Activated CD4-positive, alpha-beta T cell treated with anti-CD3 and anti-CD28 coated beads, Interleukin-2, amount 10 ng/mL, durations not matched to agents 7 days and 5 days (primary cell): Measurements from ENCODE around the gene ATP11C. TPM values are rescaled to one million over a fixed set of nuclear protein-coding genes. Genes with fewer than 3 reads are reported as not detected.
A peak's percentile ranks its signal among the peaks of the same experiment; 100 is the strongest.

Source experiments
- CTCF ChIA-PET: fragments of 350-600 bp; sonication (Branson Sonifier 250); formaldehyde crosslinking; loops from one replicate; lab custom pipeline; 2021; ENCODE audit warnings: antibody characterized with exemption; lab: Charles Lee
- POLR2A ChIA-PET: fragments of 350-600 bp; sonication (Branson Sonifier 250); formaldehyde crosslinking; loops from one replicate; lab custom pipeline; 2021; ENCODE audit warnings: antibody characterized with exemption; lab: Charles Lee
- DNase-seq: peaks from one replicate; pipeline ENCODE4 v3.0.0-alpha.2; 2020
- H3K27ac Mint-ChIP-seq: one replicate; pipeline ENCODE4 v1.8.0; 2021; ENCODE audit warnings: mild to moderate bottlenecking, moderate library complexity, mixed read lengths
- H3K27me3 Mint-ChIP-seq: one replicate; pipeline ENCODE4 v1.8.0; 2021; ENCODE audit warnings: mixed read lengths
- H3K36me3 Mint-ChIP-seq: one replicate; pipeline ENCODE4 v1.8.0; 2021; ENCODE audit warnings: low read depth, mixed read lengths
- H3K4me1 Mint-ChIP-seq: one replicate; pipeline ENCODE4 v1.8.0; 2021; ENCODE audit warnings: mixed read lengths
- H3K4me3 Mint-ChIP-seq: one replicate; pipeline ENCODE4 v1.8.0; 2021; ENCODE audit warnings: mild to moderate bottlenecking, moderate library complexity, mixed read lengths
- H3K9me3 Mint-ChIP-seq: one replicate; pipeline ENCODE4 v1.8.0; 2021; ENCODE audit warnings: mixed read lengths
- total RNA-seq, 2 experiments: library from RNA; stranded (reverse); gene quantifications; one replicate each; pipeline ENCODE4 v1.2.3, GENCODE V29; 2021

The ATP11C gene
- total RNA-seq, 2 experiments from 2014 or later = 13.8 to 15.4 TPM

DNA sequence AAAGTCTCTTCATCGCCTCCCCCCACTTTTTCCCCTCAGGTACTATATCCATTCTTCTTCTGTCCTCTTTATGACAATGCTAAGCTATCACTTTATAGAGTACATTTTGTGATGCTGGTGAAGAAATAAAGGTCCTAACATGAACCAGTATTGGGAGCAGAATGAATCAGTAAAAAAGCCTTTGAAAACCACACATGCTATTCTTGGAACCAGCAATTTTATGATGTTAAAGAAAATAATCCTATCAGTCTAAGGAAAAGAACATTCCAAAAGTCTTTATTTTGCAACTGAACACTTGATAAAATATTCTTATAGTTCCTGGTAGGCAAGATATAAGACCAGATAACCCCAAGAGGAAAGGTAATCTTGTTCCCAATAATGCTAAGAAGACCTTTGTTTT, 117.1 kb downstream of the ATP11C start:
- ChIA-PET POLR2A (no interaction called here), CTCF (interaction anchor here (1.0 kb wide), 1 partner anchor 13 kb away, joined by 3 read pairs; no protein-coding TSS in a partner anchor)

DNA sequence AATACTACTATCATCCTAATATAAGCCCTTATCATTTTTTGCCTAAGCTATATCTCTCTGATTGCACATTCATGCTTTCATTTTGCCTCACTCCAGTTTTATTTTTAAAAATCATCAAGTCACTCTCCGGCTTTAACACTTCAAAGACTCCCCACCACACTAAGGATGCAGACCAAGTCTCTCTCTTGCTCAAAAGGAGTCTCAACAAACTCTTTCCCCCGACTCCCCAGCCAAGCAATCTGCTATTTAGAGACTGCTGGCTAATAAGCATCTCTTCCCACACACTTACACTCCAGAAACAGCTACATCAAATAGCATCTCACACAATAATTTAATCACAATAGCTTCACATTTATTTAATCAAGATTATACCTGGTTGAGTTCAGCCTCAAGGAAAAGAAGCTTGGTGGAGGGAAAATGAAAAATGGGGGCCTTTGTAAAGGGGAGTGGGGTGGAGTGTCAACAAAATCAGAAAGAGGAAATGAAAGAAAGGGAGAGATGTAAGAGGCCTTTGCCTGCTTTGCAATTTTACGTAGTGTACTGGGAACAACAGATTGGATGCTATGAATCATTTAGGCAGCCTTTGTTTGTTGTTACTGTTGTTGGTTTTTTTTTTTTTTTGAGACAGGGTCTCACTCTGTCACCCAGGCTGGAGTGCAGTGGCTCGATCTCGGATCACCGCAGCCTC, 120.8 kb downstream of the ATP11C start:
- DNase-seq = no peak
- Mint-ChIP-seq H3K4me1 (peaks cover 13% of the 10 kb centered on the region), H3K36me3 (peaks cover 26% of the 10 kb centered on the region), H3K27me3 (no peaks in the 10 kb centered on the region), H3K9me3 (no peaks in the 10 kb centered on the region), H3K27ac (no peak overlapping the region), H3K4me3 (no peak overlapping the region)
- ChIA-PET POLR2A (no interaction called here), CTCF (no interaction called here)

More for the DNA sequence above, 117.1 kb downstream of the ATP11C start:
- Mint-ChIP-seq H3K4me3 (no peak overlapping the region), H3K36me3 (peaks cover 26% of the 10 kb centered on the region), H3K27me3 (no peaks in the 10 kb centered on the region), H3K9me3 (no peaks in the 10 kb centered on the region), H3K27ac (no peak overlapping the region), H3K4me1 (peaks cover 21% of the 10 kb centered on the region)
- no peak for DNase-seq

DNA sequence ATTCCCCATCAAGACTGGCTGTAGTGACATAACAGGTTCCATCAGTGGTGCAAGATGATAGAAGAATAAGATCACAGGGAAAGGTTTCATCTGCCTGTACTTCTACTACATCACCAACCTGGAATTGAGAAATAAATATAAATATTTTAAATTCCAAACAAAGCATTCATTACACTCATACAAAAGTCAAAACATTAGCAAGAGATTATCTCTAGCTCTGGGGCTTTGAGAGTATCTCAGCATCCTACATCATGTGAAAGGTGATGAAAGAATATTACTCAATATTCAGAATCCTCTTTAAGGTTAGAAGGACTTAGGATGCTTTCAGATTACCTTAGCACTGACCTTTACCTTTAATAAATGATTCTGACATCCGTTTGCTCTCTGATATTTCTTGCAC, 128.4 kb downstream of the ATP11C start:
- no peaks in the 10 kb centered on the region for H3K9me3 Mint-ChIP-seq
- H3K36me3 Mint-ChIP-seq = peaks cover 28% of the 10 kb centered on the region
- ChIA-PET POLR2A (no interaction called here), CTCF (no interaction called here)
- no peak for DNase-seq
- no peak overlapping the region for H3K27ac Mint-ChIP-seq
- H3K4me1 Mint-ChIP-seq = no peaks in the 10 kb centered on the region
- H3K4me3 Mint-ChIP-seq = no peak overlapping the region
- no peaks in the 10 kb centered on the region for H3K27me3 Mint-ChIP-seq

DNA sequence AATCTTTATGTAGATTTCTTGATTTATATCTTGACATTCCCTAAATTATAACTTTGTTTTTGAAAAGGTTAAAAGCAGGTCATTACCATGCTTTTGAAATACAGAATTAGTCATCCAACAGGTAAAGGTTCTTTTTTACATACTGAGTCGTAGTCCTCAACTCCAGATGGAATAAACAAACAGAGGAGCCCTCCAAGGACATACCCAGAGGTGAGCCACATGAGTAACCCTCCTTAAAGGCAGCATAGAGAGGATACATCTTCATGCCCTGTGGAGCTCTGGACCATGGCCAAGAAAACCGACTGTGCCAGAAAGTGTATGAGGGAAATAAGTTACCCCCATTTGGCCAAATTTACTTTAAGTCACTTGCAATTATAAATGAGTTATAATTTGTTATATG, 129.6 kb downstream of the ATP11C start:
- Mint-ChIP-seq H3K9me3 (no peaks in the 10 kb centered on the region), H3K4me1 (no peaks in the 10 kb centered on the region), H3K27me3 (no peaks in the 10 kb centered on the region), H3K36me3 (peaks cover 28% of the 10 kb centered on the region), H3K4me3 (no peak overlapping the region), H3K27ac (no peak overlapping the region)
- POLR2A ChIA-PET = no interaction called here
- no peak for DNase-seq
- CTCF ChIA-PET = no interaction called here

DNA sequence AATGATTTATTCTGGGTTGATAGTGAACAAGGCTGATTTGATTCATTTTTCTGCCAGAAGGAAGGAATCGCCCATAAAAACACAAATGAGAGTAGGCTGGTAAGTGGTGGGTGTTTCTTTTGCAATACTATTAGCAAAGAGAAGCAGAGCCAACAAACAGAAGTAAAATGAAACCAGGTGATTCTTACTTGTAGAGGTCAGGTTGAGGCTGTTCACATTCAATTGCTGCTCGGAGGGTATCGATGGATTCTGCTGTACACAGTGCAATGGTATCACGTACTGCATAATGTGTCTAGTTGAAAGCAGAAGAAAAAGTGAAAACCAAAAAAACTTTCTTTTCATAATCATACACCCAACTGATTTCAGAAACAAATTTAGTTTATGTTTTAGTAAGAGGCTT, 130.8 kb downstream of the ATP11C start:
- Mint-ChIP-seq H3K4me1 (no peaks in the 10 kb centered on the region), H3K4me3 (no peak overlapping the region), H3K27ac (no peak overlapping the region), H3K9me3 (no peaks in the 10 kb centered on the region), H3K36me3 (peaks cover 23% of the 10 kb centered on the region), H3K27me3 (no peaks in the 10 kb centered on the region)
- DNase-seq = no peak
- ChIA-PET POLR2A (no interaction called here), CTCF (interaction anchor here (0.6 kb wide), 1 partner anchor 133 kb away, joined by 3 read pairs; no protein-coding TSS in a partner anchor)

DNA sequence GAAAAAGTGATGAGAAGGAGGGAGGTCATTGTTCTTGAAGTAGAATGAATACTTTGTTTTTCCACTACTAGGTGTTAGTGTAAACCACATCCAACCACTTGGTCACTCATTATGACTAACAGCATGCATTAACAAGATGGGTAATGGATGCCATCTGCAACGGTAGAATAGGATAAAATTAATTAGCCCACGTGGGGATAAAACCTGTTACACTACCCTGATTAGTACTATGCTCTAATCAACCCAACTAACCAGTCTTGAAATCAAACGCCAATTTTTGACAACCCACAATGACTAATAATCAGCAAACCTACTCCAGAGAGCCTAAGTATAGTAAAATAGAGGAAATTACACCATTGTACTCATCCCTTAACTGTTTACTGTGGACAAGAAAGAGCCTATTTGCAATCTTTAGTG, 131.4 kb downstream of the ATP11C start:
- H3K27me3 Mint-ChIP-seq = no peaks in the 10 kb centered on the region
- H3K4me3 Mint-ChIP-seq = no peak overlapping the region
- no peaks in the 10 kb centered on the region for H3K4me1 Mint-ChIP-seq
- H3K36me3 Mint-ChIP-seq = peaks cover 19% of the 10 kb centered on the region
- ChIA-PET CTCF (no interaction called here), POLR2A (no interaction called here)
- no peak overlapping the region for H3K27ac Mint-ChIP-seq
- DNase-seq = no peak
- no peaks in the 10 kb centered on the region for H3K9me3 Mint-ChIP-seq

DNA sequence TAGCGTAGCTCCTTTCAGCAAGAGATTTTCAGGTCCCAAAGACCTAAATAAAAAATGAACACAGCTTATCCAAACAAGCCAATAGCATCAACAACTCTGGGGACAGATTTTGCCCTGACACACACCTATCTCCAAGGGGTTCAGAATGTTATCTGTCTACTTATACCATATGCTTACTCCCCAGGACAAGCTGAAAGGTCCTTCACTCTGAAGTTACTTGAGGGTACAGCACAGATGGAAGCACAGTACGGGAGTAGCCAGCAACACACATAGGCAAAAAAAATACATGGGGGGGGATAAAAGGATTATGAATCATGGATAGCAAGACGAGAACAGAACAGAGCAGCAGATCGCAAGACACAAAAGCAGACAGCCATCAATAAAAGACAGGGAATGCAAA, 134.2 kb downstream of the ATP11C start:
- Mint-ChIP-seq H3K27me3 (no peaks in the 10 kb centered on the region), H3K36me3 (peaks cover 34% of the 10 kb centered on the region), H3K4me3 (no peak overlapping the region), H3K27ac (no peak overlapping the region), H3K9me3 (no peaks in the 10 kb centered on the region), H3K4me1 (peaks cover 5% of the 10 kb centered on the region)
- DNase-seq = no peak
- ChIA-PET CTCF (no interaction called here), POLR2A (no interaction called here)

DNA sequence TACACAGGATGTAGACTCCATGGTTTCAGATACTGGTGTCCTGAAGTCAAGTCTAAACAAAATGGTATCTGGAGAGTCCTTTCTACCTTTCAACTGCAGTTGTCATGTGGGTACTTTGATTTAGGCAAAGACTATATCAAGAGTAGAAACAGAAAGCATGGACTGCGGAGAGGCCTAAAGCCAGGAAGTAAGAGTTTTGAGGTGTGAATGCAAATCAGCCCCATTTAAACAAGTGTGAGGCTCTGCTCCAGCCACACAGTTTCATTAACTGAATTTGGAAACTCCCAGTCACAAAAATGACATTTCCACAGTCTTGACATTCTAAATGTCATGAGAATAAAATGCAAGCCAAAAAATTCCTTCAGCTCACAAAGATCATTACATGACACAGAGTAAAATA, 137.7 kb downstream of the ATP11C start:
- no peak for DNase-seq
- ChIA-PET CTCF (no interaction called here), POLR2A (no interaction called here)
- Mint-ChIP-seq H3K9me3 (no peaks in the 10 kb centered on the region), H3K4me3 (no peak overlapping the region), H3K36me3 (peaks cover 28% of the 10 kb centered on the region), H3K27me3 (no peaks in the 10 kb centered on the region), H3K27ac (peak overlapping the region; percentile 71), H3K4me1 (peaks cover 5% of the 10 kb centered on the region)

DNA sequence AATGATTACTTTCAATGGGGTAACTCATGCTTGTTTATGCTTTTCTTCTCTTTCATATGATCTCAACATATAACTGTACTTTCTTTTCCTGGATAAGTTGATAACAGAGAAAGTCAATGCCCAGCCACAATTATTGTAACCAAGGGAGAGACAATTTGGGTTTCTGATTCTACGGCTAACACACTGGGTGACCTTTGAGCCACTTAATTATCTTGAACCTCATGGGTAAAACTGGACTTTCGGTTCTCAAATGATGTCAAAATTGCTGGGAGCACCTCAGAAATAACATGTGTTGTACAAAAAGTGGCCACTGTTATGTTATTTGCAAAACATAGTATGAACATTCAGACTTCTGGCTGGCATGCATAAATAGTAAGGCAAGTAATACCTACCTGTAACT, 145.3 kb downstream of the ATP11C start:
- H3K36me3 Mint-ChIP-seq = peaks cover 18% of the 10 kb centered on the region
- H3K9me3 Mint-ChIP-seq = no peaks in the 10 kb centered on the region
- H3K4me1 Mint-ChIP-seq = no peaks in the 10 kb centered on the region
- no peak overlapping the region for H3K27ac Mint-ChIP-seq
- no peaks in the 10 kb centered on the region for H3K27me3 Mint-ChIP-seq
- DNase-seq = no peak
- ChIA-PET POLR2A (no interaction called here), CTCF (no interaction called here)
- no peak overlapping the region for H3K4me3 Mint-ChIP-seq

DNA sequence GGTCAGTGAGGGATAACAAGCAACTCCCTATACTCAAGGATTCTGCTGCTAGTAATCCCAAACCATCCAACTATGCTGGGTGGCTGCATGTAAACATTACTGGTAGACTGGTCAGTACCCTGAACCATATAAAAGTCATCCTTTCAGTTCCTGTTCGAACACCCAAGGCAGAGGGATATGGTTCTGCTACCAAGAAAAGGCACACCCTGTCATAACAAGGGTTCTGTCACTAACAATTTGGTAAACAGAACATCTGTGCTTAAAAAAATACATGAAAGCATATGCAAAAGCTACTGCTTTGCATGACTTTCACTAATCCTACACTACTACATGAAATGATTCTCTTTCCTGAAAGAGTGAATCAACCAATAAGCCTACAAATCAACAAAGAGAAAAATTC, 148.0 kb downstream of the ATP11C start:
- DNase-seq = no peak
- Mint-ChIP-seq H3K27ac (no peak overlapping the region), H3K4me3 (no peak overlapping the region), H3K36me3 (peaks cover 24% of the 10 kb centered on the region), H3K4me1 (no peaks in the 10 kb centered on the region), H3K9me3 (no peaks in the 10 kb centered on the region), H3K27me3 (no peaks in the 10 kb centered on the region)
- ChIA-PET POLR2A (no interaction called here), CTCF (no interaction called here)

DNA sequence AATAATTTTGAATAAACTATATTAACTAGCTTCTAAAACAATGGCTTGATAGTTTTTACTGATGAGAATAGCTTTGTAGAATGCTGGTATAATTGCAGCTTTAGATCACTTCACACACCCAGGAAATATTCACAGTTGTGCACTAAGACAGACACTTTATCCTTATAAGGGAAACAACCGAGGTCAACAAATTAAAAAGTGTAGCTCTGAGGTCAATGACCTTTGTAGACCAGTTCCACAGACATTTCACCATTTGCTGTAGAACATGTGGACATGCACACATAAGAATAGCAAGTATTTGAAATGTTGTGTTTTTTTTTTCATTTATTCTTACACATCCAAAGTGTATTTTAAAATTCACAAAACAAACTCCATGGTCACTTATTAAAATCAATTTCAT, 148.9 kb downstream of the ATP11C start:
- Mint-ChIP-seq H3K9me3 (no peaks in the 10 kb centered on the region), H3K27ac (no peak overlapping the region), H3K4me3 (no peak overlapping the region), H3K27me3 (no peaks in the 10 kb centered on the region), H3K36me3 (peaks cover 29% of the 10 kb centered on the region), H3K4me1 (no peaks in the 10 kb centered on the region)
- ChIA-PET CTCF (interaction anchor here (0.8 kb wide), 1 partner anchor 32 kb away, joined by 4 read pairs; no protein-coding TSS in a partner anchor), POLR2A (no interaction called here)
- no peak for DNase-seq

DNA sequence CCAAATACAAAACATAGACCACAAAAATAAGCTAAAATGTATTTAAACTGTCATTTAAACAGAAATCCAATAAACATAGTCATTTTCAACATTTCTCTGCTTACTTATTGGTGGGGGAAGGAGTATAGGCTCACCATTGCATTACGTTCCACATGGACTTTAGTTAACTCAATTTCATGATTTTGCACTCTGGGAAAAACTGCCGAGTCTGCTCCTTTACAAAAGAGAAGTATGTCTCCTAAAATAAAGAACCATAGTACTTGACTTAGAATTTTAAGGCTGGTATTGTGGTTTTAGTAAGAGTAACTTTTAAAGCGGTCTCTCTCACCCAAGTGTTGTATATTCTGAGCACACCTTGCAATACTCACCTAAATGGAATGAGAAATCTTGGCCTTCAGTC, 149.8 kb downstream of the ATP11C start:
- ChIA-PET CTCF (no interaction called here), POLR2A (no interaction called here)
- no peak for DNase-seq
- Mint-ChIP-seq H3K4me3 (no peak overlapping the region), H3K27me3 (no peaks in the 10 kb centered on the region), H3K36me3 (peaks cover 27% of the 10 kb centered on the region), H3K9me3 (no peaks in the 10 kb centered on the region), H3K27ac (no peak overlapping the region), H3K4me1 (no peaks in the 10 kb centered on the region)

DNA sequence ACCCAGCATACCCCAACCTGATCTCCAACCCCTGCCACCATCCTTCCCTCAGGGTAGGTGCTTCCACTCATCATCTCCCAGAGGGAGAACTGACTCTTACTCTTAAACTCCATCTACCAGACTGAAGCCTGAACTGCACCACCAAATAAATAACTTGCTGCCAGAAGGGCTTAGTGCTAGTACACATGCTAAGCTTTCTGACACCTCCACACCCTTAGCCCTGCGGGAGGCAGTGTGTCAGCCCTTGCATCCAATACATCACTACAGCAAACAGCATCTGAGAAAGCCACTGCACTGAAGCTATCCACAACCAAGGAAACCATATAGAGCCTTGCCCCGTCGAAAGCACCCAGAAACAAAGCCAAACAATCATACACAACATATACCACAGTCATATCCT, 156.3 kb downstream of the ATP11C start:
- H3K9me3 Mint-ChIP-seq = no peaks in the 10 kb centered on the region
- peaks cover 52% of the 10 kb centered on the region for H3K36me3 Mint-ChIP-seq
- no peak overlapping the region for H3K27ac Mint-ChIP-seq
- ChIA-PET CTCF (interaction anchor here (0.9 kb wide), 1 partner anchor 15 kb away, joined by 3 read pairs; no protein-coding TSS in a partner anchor), POLR2A (no interaction called here)
- DNase-seq = no peak
- no peak overlapping the region for H3K4me3 Mint-ChIP-seq
- no peaks in the 10 kb centered on the region for H3K4me1 Mint-ChIP-seq
- H3K27me3 Mint-ChIP-seq = no peaks in the 10 kb centered on the region

DNA sequence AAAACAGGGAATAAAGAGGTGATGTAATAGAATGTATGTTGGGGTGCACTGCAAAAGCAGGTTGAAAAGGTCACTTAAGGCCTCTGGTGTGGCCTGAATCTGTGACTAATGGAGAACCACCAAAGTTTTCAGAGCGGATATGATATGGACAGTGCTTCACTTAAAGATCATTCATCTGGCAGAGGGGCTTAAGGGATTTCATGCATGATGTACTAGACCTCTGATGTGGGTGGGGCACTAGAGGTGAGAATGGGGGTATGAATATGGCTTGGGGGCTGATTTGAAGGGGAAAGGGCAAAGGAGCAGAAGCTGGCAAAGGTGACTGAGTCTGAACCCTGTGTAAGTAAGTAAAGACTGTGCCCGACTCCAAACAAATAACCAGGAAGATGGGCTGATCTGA, 162.5 kb downstream of the ATP11C start:
- no peak overlapping the region for H3K4me3 Mint-ChIP-seq
- H3K4me1 Mint-ChIP-seq = no peaks in the 10 kb centered on the region
- no peak for DNase-seq
- no peaks in the 10 kb centered on the region for H3K27me3 Mint-ChIP-seq
- peaks cover 46% of the 10 kb centered on the region for H3K36me3 Mint-ChIP-seq
- ChIA-PET POLR2A (no interaction called here), CTCF (no interaction called here)
- no peak overlapping the region for H3K27ac Mint-ChIP-seq
- no peaks in the 10 kb centered on the region for H3K9me3 Mint-ChIP-seq
